KBM-7 (cell line): ENCODE data around the gene C16orf95.
A peak's percentile ranks its signal among the peaks of the same experiment; 100 is the strongest.
"Not testable (repeated sequence)": the region's sequence is repeated elsewhere in the genome, so short reads cannot be mapped to it uniquely, and the experiment has no call there.

Source experiments
- DNase-seq: peaks from one replicate; pipeline ENCODE4 v3.0.0-alpha.2; 2015
- in situ Hi-C: fragments of 300-500 bp; cut with MboI; formaldehyde crosslinking; loops from 2 replicates; pipeline ENCODE4 v1.14.3; 2020; ENCODE audit warnings: low sequenced_read_pairs, low pct_unique_long_range_greater_than_20kb, mixed read lengths

The C16orf95 gene

GRCh38 chr16:87348616-87349157 is 31.5 kb upstream of the C16orf95 start:
- in situ Hi-C loops: no loop called here
- no peak for DNase-seq

- no peak for DNase-seq
- in situ Hi-C loops: no loop called here
These were observed 30.9 kb upstream of the C16orf95 start for GRCh38 chr16:87347932-87348615.

- no peak for DNase-seq
- in situ Hi-C loops: no loop called here
These were observed 29.4 kb upstream of the C16orf95 start for GRCh38 chr16:87346517-87347060.

DNA sequence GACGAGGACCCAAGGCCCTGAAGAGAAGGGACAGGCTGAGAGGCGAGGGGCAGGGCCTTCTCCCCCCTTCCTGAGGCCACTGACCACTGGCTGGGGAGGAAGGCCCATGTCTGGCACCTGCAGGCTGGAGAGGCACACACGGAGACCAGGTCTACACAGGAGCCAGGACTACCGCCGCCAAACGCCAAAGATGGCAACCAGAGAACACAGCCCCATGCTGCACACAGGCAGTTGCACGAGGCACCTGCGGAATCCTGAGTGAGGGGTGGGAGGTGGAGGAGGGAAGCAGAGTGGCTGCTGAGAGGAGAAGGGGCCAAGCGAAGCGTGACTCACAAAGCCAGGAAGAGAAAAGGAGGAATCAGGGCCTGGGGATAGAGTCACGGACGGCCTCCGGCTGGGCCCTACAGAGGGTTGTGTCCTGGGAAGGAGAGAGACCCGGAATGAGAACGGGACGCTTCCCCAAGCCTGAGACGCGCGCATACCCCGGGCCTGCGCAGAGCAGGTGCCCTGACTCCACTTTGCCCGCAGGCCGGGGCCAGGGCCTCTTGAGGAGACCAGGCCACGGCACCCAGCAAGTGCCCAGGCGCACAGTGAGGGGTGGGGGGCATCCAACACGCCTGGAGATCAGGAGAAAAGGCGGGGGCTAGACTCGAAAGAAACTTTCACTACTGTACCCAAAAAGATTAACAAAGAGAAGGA is 28.7 kb upstream of the C16orf95 start:
- in situ Hi-C loops: no loop called here
- no peak for DNase-seq

- in situ Hi-C loops: no loop called here
- no peak for DNase-seq
These were observed 27.9 kb upstream of the C16orf95 start for GRCh38 chr16:87344931-87345631.

- in situ Hi-C loops: no loop called here
- no peak for DNase-seq
These were observed 27.2 kb upstream of the C16orf95 start for GRCh38 chr16:87344165-87344930.

DNA sequence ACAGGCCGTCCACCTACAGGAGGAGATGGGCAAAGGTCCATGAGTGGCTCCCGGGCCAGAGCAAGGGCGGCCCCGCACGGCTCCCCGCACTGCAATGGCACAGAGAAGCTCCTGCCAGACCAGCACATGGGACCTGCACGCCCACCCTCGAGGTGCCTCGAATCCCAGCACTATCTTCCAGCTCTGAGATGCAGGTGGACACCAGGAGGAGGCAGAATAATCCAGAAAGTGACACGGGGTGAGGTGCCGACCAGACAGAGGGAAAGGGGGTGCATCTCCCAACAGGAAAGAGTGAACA is 26.5 kb upstream of the C16orf95 start:
- DNase-seq: no peak
- in situ Hi-C loops: no loop called here

- DNase-seq: no peak
- in situ Hi-C loops: no loop called here
These were observed 26.0 kb upstream of the C16orf95 start for GRCh38 chr16:87342978-87343752.

- in situ Hi-C loops: no loop called here
- DNase-seq: no peak
These were observed 25.3 kb upstream of the C16orf95 start for GRCh38 chr16:87342504-87342903.

DNA sequence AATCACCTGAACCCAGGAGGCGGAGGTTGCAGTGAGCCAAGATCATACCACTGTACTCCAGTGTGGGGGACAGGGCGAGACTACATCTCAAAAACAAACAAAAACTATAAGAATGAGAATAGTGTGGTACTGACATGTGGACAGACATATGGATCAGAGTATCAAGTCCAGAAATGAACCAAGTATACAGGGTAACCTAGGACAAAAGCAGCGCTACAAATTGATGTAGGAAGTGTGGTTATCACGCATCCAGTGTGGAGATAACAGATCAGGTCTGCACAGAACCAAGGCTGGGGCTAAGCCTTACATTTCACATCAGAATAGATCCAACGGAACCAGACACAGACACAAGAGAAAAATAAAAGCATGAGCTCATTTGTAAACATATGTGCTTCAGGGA is 23.0 kb upstream of the C16orf95 start:
- in situ Hi-C loops: no loop called here
- no peak for DNase-seq

- in situ Hi-C loops: not testable (repeated sequence)
These were observed 22.5 kb upstream of the C16orf95 start for GRCh38 chr16:87339724-87340105.

GRCh38 chr16:87339086-87339723 is 22.0 kb upstream of the C16orf95 start:
- in situ Hi-C loops: no loop called here
- DNase-seq: no peak

More at GRCh38 chr16:87339724-87340105, 22.5 kb upstream of the C16orf95 start:
- DNase-seq: not testable (repeated sequence)

- in situ Hi-C loops: no loop called here
- DNase-seq: no peak
These were observed 21.1 kb upstream of the C16orf95 start for GRCh38 chr16:87338155-87338765.

- in situ Hi-C loops: no loop called here
- peak; percentile 11 for DNase-seq
These were observed 20.1 kb upstream of the C16orf95 start for GRCh38 chr16:87337262-87337771.

DNA sequence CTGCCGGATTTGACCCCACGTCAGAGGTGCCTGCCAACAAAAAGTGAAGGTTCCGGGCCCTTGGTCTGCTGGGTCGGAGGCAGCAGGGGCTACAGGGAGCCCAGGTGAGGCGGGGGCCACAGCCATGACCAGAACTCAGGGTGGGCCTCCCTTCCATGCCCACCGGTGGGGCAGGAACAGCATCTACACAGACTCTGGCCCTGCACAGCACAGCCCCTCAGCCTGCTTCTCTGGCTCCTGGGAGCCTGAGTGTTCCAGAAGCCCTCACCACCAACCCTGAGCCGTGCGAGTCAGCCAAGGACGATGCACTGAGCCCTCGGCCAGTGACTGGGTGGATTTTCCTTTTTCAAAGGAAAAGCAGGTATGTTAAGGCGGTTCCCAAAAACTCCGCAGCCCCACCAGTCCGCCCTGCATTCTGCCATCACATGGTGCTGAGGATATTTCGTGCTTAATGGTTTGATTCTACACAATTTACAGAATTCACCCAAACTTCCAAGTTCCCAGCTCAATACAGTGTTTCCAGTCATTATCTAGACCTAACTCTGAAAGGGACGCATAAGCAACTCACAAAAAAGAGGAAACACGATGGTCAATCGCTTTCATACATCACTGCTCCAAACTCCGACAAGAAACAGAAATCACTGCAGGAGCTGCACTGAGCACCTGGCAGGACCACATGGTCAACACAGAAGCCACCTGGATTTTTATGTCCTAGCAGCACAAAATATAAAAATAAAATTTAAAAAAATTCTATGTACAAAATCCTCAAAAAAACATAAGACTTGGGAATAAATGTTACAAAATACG is 19.4 kb upstream of the C16orf95 start:
- in situ Hi-C loops: no loop called here
- DNase-seq: no peak

- in situ Hi-C loops: no loop called here
- DNase-seq: no peak
These were observed 18.6 kb upstream of the C16orf95 start for GRCh38 chr16:87335625-87336433.
